Measurements from ENCODE around the gene SENP7. TPM values are rescaled to one million over a fixed set of nuclear protein-coding genes. Genes with fewer than 3 reads are reported as not detected.
"Not testable (repeated sequence)": the region's sequence is repeated elsewhere in the genome, so short reads cannot be mapped to it uniquely, and the experiment has no call there.

SENP7 gene, protein sequence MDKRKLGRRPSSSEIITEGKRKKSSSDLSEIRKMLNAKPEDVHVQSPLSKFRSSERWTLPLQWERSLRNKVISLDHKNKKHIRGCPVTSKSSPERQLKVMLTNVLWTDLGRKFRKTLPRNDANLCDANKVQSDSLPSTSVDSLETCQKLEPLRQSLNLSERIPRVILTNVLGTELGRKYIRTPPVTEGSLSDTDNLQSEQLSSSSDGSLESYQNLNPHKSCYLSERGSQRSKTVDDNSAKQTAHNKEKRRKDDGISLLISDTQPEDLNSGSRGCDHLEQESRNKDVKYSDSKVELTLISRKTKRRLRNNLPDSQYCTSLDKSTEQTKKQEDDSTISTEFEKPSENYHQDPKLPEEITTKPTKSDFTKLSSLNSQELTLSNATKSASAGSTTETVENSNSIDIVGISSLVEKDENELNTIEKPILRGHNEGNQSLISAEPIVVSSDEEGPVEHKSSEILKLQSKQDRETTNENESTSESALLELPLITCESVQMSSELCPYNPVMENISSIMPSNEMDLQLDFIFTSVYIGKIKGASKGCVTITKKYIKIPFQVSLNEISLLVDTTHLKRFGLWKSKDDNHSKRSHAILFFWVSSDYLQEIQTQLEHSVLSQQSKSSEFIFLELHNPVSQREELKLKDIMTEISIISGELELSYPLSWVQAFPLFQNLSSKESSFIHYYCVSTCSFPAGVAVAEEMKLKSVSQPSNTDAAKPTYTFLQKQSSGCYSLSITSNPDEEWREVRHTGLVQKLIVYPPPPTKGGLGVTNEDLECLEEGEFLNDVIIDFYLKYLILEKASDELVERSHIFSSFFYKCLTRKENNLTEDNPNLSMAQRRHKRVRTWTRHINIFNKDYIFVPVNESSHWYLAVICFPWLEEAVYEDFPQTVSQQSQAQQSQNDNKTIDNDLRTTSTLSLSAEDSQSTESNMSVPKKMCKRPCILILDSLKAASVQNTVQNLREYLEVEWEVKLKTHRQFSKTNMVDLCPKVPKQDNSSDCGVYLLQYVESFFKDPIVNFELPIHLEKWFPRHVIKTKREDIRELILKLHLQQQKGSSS
- 101 TPM for polyA plus RNA-seq (ENCODE audit: insufficient read length)
- long read RNA-seq, donor 1, partial matches to known transcripts: 0 of 1 reads
- long read RNA-seq, donor 1, other reads (novel, unspliced or antisense): 0 of 1 reads
- long read RNA-seq, donor 2, partial matches to known transcripts: 5 of 8 reads
- long read RNA-seq, donor 2, other reads (novel, unspliced or antisense): 0 of 8 reads
- long read RNA-seq, donor 3, partial matches to known transcripts: 0 of 3 reads
- long read RNA-seq, donor 3, other reads (novel, unspliced or antisense): 0 of 3 reads
- long read RNA-seq, donor 4: 0 reads
- long read RNA-seq, donor 5, full-length matches to known transcripts: 2 of 26 reads
- long read RNA-seq, donor 5, partial matches to known transcripts: 24 of 26 reads
- long read RNA-seq, donor 5, other reads (novel, unspliced or antisense): 0 of 26 reads
- long read RNA-seq, donor 6, partial matches to known transcripts: 0 of 3 reads
- long read RNA-seq, donor 6, other reads (novel, unspliced or antisense): 0 of 3 reads
- long read RNA-seq, donor 7, full-length matches to known transcripts: 10 of 182 reads
- long read RNA-seq, donor 7, partial matches to known transcripts: 35 of 182 reads
- long read RNA-seq, donor 7, other reads (novel, unspliced or antisense): 137 of 182 reads
- long read RNA-seq, donor 8: 0 reads

- DNase-seq: peak; percentile 86
These were observed at the start of gene SENP7 for GRCh38 chr3:101512646-101513418. Gene SENP7, minus strand, starts transcription at chr3:101513212. Its CDS starts 82 bp downstream, at chr3:101513130.

DNA sequence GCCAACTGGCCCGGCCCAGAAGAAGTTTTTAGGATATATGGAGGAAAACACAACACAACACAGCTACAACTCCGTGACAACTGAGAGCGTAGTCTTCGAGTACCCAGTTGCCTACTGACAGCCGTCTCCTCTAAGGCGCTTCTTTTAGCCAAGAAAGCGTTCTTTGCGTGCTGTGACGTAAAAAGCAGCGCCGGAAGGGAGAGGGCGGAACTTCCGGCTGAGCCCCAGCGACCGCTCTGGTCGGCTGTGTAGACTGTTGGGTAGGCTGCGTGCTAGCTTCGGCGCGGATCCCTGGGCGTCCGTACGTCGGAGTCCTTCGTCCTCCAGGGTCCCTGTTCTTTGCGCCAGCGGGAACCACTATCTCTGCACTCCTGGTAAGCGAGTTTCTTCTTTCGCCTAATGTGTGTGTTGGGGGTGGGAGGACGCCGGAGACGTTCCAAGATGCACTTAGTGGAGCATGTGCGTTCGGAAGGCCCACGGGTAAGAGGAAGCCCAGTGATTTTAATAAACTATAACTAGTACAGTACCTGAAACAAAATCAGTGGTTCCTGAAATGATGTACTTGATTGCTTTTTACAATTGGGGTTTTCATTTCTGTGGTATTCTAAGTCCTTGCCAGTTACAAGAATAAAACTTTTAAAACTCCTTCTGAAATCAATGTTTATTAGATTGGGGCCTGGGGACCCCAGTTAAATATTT lies 48.8 kb upstream of the SENP7 start, which contains the start of gene TRMT10C:
Gene TRMT10C (plus strand): TSS at position 239 of the 699 bp plus-strand sequence. CDS start 2,914 bp downstream, outside the sequence.
- peak; percentile 94 for DNase-seq

DNA sequence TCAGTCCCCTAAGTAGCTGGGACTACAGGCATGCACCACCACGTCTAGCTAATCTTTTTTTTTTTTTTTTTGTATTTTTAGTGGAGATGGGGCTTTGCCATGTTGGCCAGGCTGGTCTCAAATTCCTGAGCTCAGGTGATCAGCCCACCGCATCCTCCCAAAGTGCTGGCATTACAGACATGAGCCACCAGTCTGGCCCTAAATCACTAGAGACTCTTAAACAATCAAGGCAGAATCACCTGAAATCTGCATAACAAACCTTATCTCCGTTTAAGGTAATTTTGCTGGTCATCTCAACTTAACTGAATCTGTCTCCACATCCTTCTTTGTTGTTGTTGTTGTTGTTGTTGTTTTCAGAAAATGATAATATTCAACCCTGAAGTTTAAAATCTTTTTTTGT lies 43.1 kb upstream of the SENP7 start:
- DNase-seq: no peak

DNA sequence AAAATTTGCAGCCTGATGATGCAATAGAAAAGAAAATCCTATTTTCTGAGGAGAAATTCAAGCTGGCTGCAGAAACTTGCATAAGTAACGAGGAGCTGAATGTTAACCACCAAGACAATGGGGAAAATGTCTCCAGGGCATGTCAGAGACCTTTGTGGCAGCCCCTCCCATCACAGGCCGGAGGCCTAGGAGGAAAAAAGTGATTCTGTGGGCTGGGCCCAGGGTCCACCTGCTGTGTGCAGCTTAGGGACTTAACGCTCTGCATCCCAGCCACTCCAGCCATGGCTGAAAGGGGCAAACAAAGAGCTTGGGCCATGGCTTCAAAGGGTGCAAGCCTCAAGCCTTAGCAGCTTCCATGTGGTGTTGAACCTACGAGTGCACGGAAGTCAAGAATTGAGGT lies 40.4 kb upstream of the SENP7 start:
- DNase-seq: not testable (repeated sequence)

DNA sequence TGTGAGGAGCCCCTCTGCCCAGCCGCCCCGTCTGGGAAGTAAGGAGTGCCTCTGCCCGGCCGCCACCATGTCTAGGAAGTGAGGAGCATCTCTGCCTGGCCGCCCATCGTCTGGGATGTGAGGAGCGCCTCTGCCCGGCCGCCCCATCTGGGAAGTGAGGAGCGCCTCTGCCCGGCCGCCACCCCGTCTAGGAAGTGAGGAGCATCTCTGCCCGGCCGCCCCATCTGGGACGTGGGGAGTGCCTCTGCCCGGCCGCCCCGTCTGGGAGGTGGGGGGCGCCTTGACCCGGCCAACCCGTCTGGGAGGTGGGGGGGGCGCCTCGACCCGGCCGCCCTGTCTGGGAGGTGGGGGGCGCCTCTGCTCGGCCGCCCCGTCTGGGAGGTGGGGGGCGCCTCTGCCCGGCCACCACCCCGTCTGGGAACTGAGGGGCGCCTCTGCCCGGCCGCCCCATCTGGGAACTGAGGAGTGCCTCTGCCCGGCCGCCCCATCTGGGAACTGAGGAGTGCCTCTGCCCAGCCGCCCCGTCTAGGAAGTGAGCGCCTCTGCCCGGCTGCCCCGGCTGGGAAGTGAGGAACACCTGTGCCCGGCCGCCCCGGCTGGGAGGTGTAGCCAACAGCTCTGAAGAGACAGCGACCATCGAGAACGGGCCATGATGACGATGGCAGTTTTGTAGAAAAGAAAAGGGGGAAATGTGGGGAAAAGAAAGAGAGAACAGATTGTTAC lies 38.5 kb upstream of the SENP7 start:
- not testable (repeated sequence) for DNase-seq

DNA sequence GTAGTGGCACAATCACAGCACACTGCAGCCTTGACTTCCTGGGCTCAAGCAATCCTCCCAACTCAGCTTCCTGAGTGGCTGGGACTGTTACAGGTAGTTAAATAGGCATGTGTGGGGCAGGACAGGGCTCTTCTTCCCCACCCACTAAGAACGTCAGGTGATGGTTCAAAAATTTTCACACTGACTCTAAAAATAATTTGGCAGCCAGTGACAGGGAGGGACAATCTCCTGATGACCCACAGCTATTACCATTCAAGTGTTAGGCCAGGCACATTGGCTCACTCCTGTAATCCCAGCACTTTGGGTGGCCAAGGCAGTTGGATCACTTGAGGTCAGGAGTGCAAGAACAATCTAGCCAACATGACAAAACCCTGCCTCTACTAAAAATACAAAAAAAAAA lies 36.5 kb upstream of the SENP7 start:
- no peak for DNase-seq

GRCh38 chr3:101548527-101549105 lies 35.6 kb upstream of the SENP7 start:
- DNase-seq: no peak

DNA sequence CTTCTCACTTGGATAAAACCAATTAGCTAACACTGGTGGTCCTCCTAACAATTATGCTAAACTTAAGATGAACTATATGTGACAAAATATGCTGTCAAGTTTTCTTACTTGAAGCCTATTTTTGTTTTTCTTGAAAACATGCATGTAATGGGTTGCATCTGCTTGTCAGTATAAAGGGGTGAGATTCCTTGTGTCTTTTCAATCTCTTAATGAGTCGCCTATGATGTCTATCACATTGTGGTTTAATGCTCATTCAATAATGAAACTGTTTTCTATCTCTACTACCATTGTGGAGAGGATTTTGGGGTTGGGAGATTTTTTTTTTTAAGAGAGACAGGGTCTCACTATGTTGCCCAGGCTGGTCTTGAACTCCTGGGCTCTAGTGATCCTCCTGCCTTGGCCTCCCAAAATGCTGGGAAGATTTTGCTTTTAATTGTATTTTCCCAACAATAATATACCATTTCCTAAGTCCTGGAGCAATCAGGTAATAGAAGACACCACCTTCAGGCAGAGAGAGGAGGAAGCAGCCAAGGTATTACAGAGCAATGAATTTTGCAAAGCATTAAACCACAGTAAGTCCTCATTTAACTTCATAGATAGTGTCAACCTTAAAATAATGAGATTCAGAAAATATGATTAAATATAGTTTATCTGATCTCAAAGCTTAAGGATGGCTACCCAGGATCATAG lies 31.3 kb upstream of the SENP7 start:
- DNase-seq: no peak

DNA sequence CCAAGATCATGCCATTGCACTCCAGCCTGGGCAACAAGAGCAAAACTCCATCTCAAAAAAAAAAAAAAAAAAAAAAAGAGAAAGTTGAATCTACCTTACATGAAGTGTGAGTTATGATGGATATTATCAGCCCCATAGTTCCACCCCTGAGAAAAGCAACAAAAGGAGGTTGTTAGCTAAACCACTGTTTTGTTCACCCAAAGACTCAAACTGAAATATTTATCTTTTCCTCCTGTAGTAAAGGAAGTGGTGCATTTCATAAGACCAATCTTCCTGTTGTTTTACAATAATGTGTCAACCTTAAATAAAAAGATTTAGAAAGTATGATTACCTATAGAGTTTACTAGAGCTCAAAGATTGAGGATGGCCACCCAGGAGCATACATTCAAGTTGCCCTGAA lies 29.9 kb upstream of the SENP7 start:
- no peak for DNase-seq

DNA sequence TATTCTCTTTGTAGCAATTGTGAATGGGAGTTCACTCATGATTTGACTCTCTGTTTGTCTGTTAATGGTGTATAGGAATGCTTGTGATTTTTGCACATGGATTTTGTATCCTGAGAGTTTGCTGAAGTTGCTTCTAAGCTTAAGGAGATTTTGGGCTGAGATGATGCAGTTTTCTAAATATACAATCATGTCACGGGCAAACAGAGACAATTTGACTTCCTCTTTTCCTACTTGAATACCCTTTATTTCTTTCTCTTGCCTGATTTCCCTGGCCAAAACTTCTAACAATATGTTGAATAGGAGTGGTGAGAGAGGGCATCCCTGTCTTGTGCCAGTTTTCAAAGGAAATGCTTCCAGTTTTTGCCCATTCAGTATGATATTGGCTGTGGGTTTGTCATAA lies 23.9 kb upstream of the SENP7 start:
- DNase-seq: not testable (repeated sequence)

DNA sequence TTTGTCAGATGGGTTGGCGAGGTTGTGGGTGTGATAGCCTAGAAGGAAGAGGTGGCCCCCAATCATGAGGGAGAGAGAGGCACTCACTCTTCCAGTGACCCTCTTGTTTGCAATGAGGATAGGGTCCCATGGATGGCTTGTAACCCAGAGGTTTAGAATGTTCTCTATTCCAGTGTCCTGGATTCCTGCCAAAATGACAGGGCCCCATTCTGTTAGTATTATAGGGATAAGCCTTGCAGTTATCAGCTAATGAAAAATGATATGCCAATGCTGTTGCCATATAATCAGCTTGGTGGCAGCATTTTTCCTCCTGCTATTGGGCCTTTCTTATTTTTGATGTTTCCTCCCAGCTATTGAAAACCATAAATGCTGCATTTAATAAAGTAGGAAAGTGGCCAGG lies 23.3 kb upstream of the SENP7 start:
- no peak for DNase-seq

- no peak for DNase-seq
These were observed 22.2 kb upstream of the SENP7 start for GRCh38 chr3:101535221-101535620.

- DNase-seq: no peak
These were observed 20.6 kb upstream of the SENP7 start for GRCh38 chr3:101533603-101533968.

DNA sequence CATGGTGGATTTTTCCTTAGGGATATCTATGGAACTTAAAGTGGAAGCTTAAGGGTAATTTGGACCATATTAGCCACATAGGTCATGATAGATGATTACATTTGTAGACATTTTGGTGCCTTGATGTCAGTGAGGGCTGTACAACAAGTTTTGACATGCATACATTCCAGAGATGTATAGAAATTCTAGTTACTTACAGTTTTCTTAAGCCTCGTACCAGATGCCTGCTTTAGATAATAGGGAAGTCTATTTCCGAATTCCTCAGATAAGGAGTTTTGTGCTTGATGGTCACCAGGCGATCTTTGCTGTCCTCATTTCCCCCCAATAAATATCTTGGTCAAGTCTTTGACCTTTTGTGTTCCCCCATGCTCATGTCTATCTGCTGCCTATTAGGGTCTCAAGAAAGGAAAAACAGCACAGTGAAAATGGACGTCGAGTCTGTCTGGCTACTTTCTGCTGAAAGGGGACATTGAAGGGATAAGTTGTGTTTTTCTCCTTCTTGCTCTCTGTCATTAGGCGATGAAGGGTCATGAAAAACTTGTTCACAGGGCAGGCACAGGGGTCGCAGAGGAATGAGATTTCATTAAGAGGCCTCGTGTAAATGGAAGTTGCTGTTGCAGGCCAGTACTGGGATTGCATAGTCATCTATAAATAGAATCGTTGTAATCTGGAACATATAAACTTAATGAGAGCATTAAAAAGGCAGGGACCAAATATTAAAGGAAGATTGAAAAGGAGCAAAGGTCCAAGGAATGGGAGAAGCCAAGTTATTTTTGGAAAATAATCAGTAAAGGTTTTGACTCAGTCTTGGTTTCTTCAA lies 20.0 kb upstream of the SENP7 start:
- DNase-seq: no peak

- no peak for DNase-seq
These were observed 18.6 kb upstream of the SENP7 start for GRCh38 chr3:101531473-101532086.

DNA sequence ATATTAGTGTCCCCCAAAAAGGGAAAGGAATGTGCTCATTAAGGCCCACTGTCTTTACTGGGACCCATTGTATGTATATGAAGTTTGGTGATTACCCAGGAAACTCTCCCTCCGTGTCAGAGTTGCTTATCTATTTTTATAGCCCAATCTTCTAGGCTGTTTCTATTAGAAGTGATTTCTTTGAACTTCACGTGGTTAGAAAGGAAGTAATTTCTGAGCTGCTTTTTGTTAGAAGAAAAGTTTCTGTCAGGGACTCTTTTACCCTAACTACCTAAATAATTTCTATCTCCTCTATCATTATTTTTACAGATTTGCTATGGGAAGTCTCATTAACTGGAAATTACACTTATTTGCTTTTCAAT lies 17.7 kb upstream of the SENP7 start:
- no peak for DNase-seq
